ENCODE measurements around the gene PRAC1. TPM values are rescaled to one million over a fixed set of nuclear protein-coding genes. Genes with fewer than 3 reads are reported as not detected.

The PRAC1 gene
- polyA plus RNA-seq, 1 of the 3 experiments (the other 2 are of a cell fraction): not detected

GRCh38 chr17:48678141-48678971 lies 44.0 kb downstream of the PRAC1 start:
- ChIA-PET CTCF (interaction anchor here (0.5 to 9.7 kb wide), 91 partner anchors 7 to 878 kb away, joined by 3 to 113 read pairs (median 4); partner anchors contain the start of genes CALCOCO2, HOXB5, HOXB9 and IGF2BP1), POLR2A (no interaction called here)
- DNase-seq: peak; percentile 87
- Histone ChIP-seq H4K20me1 (ENCODE audit: insufficient read depth) (no peaks in the 10 kb centered on the region), H3K27ac (ENCODE audit: low read depth in 2 of 2, low read length in 1 of 2) (no peak overlapping the region), H3K9me2 (no peaks in the 10 kb centered on the region), H2AFZ (ENCODE audit: low read depth) (no peak overlapping the region; the same call in 1 of the 2 replicates), H3K9ac (no peak overlapping the region), H3K36me3 (replicated peaks in 1 of 2; ENCODE audit: control insufficient read depth in 1 of 2, insufficient read depth in 2 of 2, low read length in 1 of 2) (no peaks in the 10 kb centered on the region), H3K4me3 (ENCODE audit: low read depth in 2 of 2, low read length in 1 of 2) (peak overlapping the region in 1 of 2 experiments; percentile 29; a peak in 1 of 4 replicates), H3K9me3 (no peaks in the 10 kb centered on the region), H3K79me2 (ENCODE audit: insufficient read depth) (no peaks in the 10 kb centered on the region), H3K4me1 (ENCODE audit: control insufficient read depth in 1 of 2, insufficient read depth in 2 of 2, low read depth in 1 of 2, low read length in 1 of 2) (no peaks in the 10 kb centered on the region), H3F3A (replicated peaks; ENCODE audit: insufficient read depth) (peaks cover 3% of the 10 kb centered on the region), H3K4me2 (peak overlapping the region; percentile 63), H3K27me3 (ENCODE audit: insufficient read depth) (peaks cover 96% of the 10 kb centered on the region)
- peak; percentile 98 for TF ChIP-seq CTCF (IDR thresholded peaks at IDR 0.05)
- no peak for TF ChIP-seq MAX (IDR thresholded peaks at IDR 0.05; ENCODE audit: low read depth)
- no peak for TF ChIP-seq FOXJ3 (CRISPR knock-in tag; IDR thresholded peaks at IDR 0.05)
- peak; percentile 70 for TF ChIP-seq RAD21 (IDR thresholded peaks at IDR 0.05; ENCODE audit: low read length)
- no peak for TF ChIP-seq EP300 (IDR thresholded peaks at IDR 0.05; ENCODE audit: borderline replicate concordance in 1 of 2, low read depth in 1 of 2, low read length in 1 of 2)
- TF ChIP-seq SMC3 (IDR thresholded peaks at IDR 0.05; ENCODE audit: low read depth, low read length): peak; percentile 62
- WGBS (ENCODE audit: low lambda C conversion rate): 6% methylated on average over 36 of the region's 41 CpGs

GRCh38 chr17:48676963-48677558 lies 45.3 kb downstream of the PRAC1 start:
- Histone ChIP-seq H3K9ac (no peak overlapping the region), H3K4me2 (no peak overlapping the region), H4K20me1 (ENCODE audit: insufficient read depth) (no peaks in the 10 kb centered on the region), H3K4me3 (ENCODE audit: low read depth in 2 of 2, low read length in 1 of 2) (no peak overlapping the region), H3F3A (replicated peaks; ENCODE audit: insufficient read depth) (peaks cover 3% of the 10 kb centered on the region), H2AFZ (ENCODE audit: low read depth) (no peak overlapping the region), H3K9me3 (no peaks in the 10 kb centered on the region), H3K4me1 (ENCODE audit: control insufficient read depth in 1 of 2, insufficient read depth in 2 of 2, low read depth in 1 of 2, low read length in 1 of 2) (no peaks in the 10 kb centered on the region), H3K27me3 (ENCODE audit: insufficient read depth) (peaks cover 91% of the 10 kb centered on the region), H3K9me2 (no peaks in the 10 kb centered on the region), H3K27ac (ENCODE audit: low read depth in 2 of 2, low read length in 1 of 2) (no peak overlapping the region), H3K79me2 (ENCODE audit: insufficient read depth) (no peaks in the 10 kb centered on the region), H3K36me3 (replicated peaks in 1 of 2; ENCODE audit: control insufficient read depth in 1 of 2, insufficient read depth in 2 of 2, low read length in 1 of 2) (no peaks in the 10 kb centered on the region)
- CTCF ChIA-PET: interaction anchor here (1.5 to 9.7 kb wide), 5 partner anchors 9 to 355 kb away, joined by 7 to 113 read pairs (median 43); no protein-coding TSS in a partner anchor
- no peak for DNase-seq
- POLR2A ChIA-PET: no interaction called here
- 11% methylated on average over 6 of the region's 6 CpGs for WGBS (ENCODE audit: low lambda C conversion rate)
- TF ChIP-seq CTCF (IDR thresholded peaks at IDR 0.05): no peak
- no peak for TF ChIP-seq YY1 (IDR thresholded peaks at IDR 0.05; ENCODE audit: low read depth)
- no peak for TF ChIP-seq FOXM1 (IDR thresholded peaks at IDR 0.05; ENCODE audit: low read depth)
- no peak for TF ChIP-seq SIN3A (IDR thresholded peaks at IDR 0.05; ENCODE audit: borderline replicate concordance, low read depth, low read length)
- TF ChIP-seq MEF2A (IDR thresholded peaks at IDR 0.05; ENCODE audit: borderline replicate concordance, low read depth): no peak
- TF ChIP-seq EZH2phosphoT487 (IDR thresholded peaks at IDR 0.05; ENCODE audit: borderline replicate concordance, low read depth): no peak
- TF ChIP-seq RAD21 (IDR thresholded peaks at IDR 0.05; ENCODE audit: low read length): no peak
- TF ChIP-seq NRF1 (IDR thresholded peaks at IDR 0.05; ENCODE audit: low read depth, low read length): no peak
- TF ChIP-seq TAF1 (IDR thresholded peaks at IDR 0.05; ENCODE audit: borderline replicate concordance, low read depth, low read length): no peak
- TF ChIP-seq POLR2AphosphoS5 (IDR thresholded peaks at IDR 0.05; ENCODE audit: low read depth, low read length): no peak
- no peak for TF ChIP-seq REST (IDR thresholded peaks at IDR 0.05; ENCODE audit: low read depth, low read length)
- TF ChIP-seq RCOR1 (IDR thresholded peaks at IDR 0.05; ENCODE audit: low read length): no peak
- TF ChIP-seq CHD2 (IDR thresholded peaks at IDR 0.05; ENCODE audit: low read length, partially characterized antibody): no peak

All from SK-N-SH (cell line).